ENCODE data around the gene ARID4B.
"Not testable (repeated sequence)": the region's sequence is repeated elsewhere in the genome, so short reads cannot be mapped to it uniquely, and the experiment has no call there.

Gene ARID4B

GRCh38 chr1:235309206-235309605 lies 18.8 kb downstream of the ARID4B start:
- H3K9me3 ChIP-seq (ENCODE audit: insufficient read depth, low read depth, low read length); H3K9ac ChIP-seq (ENCODE audit: low read depth, low read length); H3K4me1 ChIP-seq (ENCODE audit: insufficient read depth, low read length); H3K4me3 ChIP-seq (ENCODE audit: low read length); H3K27me3 ChIP-seq (ENCODE audit: insufficient read depth, low read length); H3K27ac ChIP-seq (ENCODE audit: low read depth, low read length): not testable (repeated sequence)
- WGBS: 98% methylated on average over 19 of the region's 32 CpGs
- peaks cover 20% of the 10 kb centered on the region for H3K36me3 ChIP-seq (ENCODE audit: insufficient read depth, low read length)

GRCh38 chr1:235307158-235308124 lies 20.5 kb downstream of the ARID4B start:
- Histone ChIP-seq H3K9ac (ENCODE audit: low read depth, low read length) (no peak overlapping the region), H3K36me3 (ENCODE audit: insufficient read depth, low read length) (peaks cover 22% of the 10 kb centered on the region), H3K27ac (ENCODE audit: low read depth, low read length) (no peak overlapping the region), H3K4me1 (ENCODE audit: insufficient read depth, low read length) (no peaks in the 10 kb centered on the region), H3K27me3 (ENCODE audit: insufficient read depth, low read length) (no peaks in the 10 kb centered on the region), H3K9me3 (ENCODE audit: insufficient read depth, low read depth, low read length) (no peaks in the 10 kb centered on the region), H3K4me3 (ENCODE audit: low read length) (no peak overlapping the region)
- WGBS: 95% methylated on average over 7 of the region's 7 CpGs

- Histone ChIP-seq H3K36me3 (ENCODE audit: insufficient read depth, low read length) (peaks cover 6% of the 10 kb centered on the region; the same call in 1 of the 2 replicates), H3K4me3 (ENCODE audit: low read length) (no peak overlapping the region), H3K9ac (ENCODE audit: low read depth, low read length) (no peak overlapping the region), H3K27ac (ENCODE audit: low read depth, low read length) (no peak overlapping the region), H3K27me3 (ENCODE audit: insufficient read depth, low read length) (no peaks in the 10 kb centered on the region), H3K4me1 (ENCODE audit: insufficient read depth, low read length) (no peaks in the 10 kb centered on the region), H3K9me3 (ENCODE audit: insufficient read depth, low read depth, low read length) (no peaks in the 10 kb centered on the region)
- WGBS: 86% methylated on average over 5 of the region's 6 CpGs
These were observed 23.2 kb downstream of the ARID4B start for GRCh38 chr1:235304549-235305451.

GRCh38 chr1:235302143-235302542 lies 25.8 kb downstream of the ARID4B start:
- no peaks in the 10 kb centered on the region for H3K27me3 ChIP-seq (ENCODE audit: insufficient read depth, low read length)
- H3K9ac ChIP-seq (ENCODE audit: low read depth, low read length): no peak overlapping the region
- peaks cover 4% of the 10 kb centered on the region for H3K9me3 ChIP-seq (ENCODE audit: insufficient read depth, low read depth, low read length)
- WGBS: no CpG with 5 or more reads among the region's 1 CpG
- no peak overlapping the region for H3K4me3 ChIP-seq (ENCODE audit: low read length)
- peaks cover 8% of the 10 kb centered on the region; the same call in 1 of the 2 replicates for H3K36me3 ChIP-seq (ENCODE audit: insufficient read depth, low read length)
- H3K27ac ChIP-seq (ENCODE audit: low read depth, low read length): no peak overlapping the region
- no peaks in the 10 kb centered on the region for H3K4me1 ChIP-seq (ENCODE audit: insufficient read depth, low read length)

- Histone ChIP-seq H3K9me3 (ENCODE audit: insufficient read depth, low read depth, low read length) (peaks cover 7% of the 10 kb centered on the region), H3K4me3 (ENCODE audit: low read length) (no peak overlapping the region), H3K27me3 (ENCODE audit: insufficient read depth, low read length) (no peaks in the 10 kb centered on the region), H3K36me3 (ENCODE audit: insufficient read depth, low read length) (peaks cover 6% of the 10 kb centered on the region; the same call in 1 of the 2 replicates), H3K9ac (ENCODE audit: low read depth, low read length) (no peak overlapping the region), H3K4me1 (ENCODE audit: insufficient read depth, low read length) (peaks cover 5% of the 10 kb centered on the region; the same call in 1 of the 2 replicates), H3K27ac (ENCODE audit: low read depth, low read length) (no peak overlapping the region)
- WGBS: 93% methylated on average over 8 of the region's 10 CpGs
These were observed 28.7 kb downstream of the ARID4B start for GRCh38 chr1:235299169-235299858.

- Histone ChIP-seq H3K4me1 (ENCODE audit: insufficient read depth, low read length) (peaks cover 5% of the 10 kb centered on the region), H3K4me3 (ENCODE audit: low read length) (no peak overlapping the region), H3K9me3 (ENCODE audit: insufficient read depth, low read depth, low read length) (peaks cover 7% of the 10 kb centered on the region), H3K36me3 (ENCODE audit: insufficient read depth, low read length) (peaks cover 5% of the 10 kb centered on the region; the same call in 1 of the 2 replicates), H3K9ac (ENCODE audit: low read depth, low read length) (no peak overlapping the region), H3K27me3 (ENCODE audit: insufficient read depth, low read length) (no peaks in the 10 kb centered on the region), H3K27ac (ENCODE audit: low read depth, low read length) (no peak overlapping the region)
- WGBS: 90% methylated on average over 2 of the region's 2 CpGs
These were observed 29.2 kb downstream of the ARID4B start for GRCh38 chr1:235298758-235299157.

GRCh38 chr1:235297579-235297978 lies 30.4 kb downstream of the ARID4B start:
- peaks cover 4% of the 10 kb centered on the region; the same call in 1 of the 2 replicates for H3K36me3 ChIP-seq (ENCODE audit: insufficient read depth, low read length)
- no peak overlapping the region for H3K9ac ChIP-seq (ENCODE audit: low read depth, low read length)
- 96% methylated on average over 3 of the region's 3 CpGs for WGBS
- H3K27me3 ChIP-seq (ENCODE audit: insufficient read depth, low read length): no peaks in the 10 kb centered on the region
- H3K9me3 ChIP-seq (ENCODE audit: insufficient read depth, low read depth, low read length): peaks cover 7% of the 10 kb centered on the region
- H3K4me3 ChIP-seq (ENCODE audit: low read length): no peak overlapping the region
- peaks cover 11% of the 10 kb centered on the region for H3K4me1 ChIP-seq (ENCODE audit: insufficient read depth, low read length)
- no peak overlapping the region for H3K27ac ChIP-seq (ENCODE audit: low read depth, low read length)

GRCh38 chr1:235296729-235297128 lies 31.2 kb downstream of the ARID4B start:
- Histone ChIP-seq H3K4me3 (ENCODE audit: low read length) (no peak overlapping the region), H3K36me3 (ENCODE audit: insufficient read depth, low read length) (peaks cover 4% of the 10 kb centered on the region; the same call in 1 of the 2 replicates), H3K9me3 (ENCODE audit: insufficient read depth, low read depth, low read length) (peaks cover 7% of the 10 kb centered on the region), H3K27me3 (ENCODE audit: insufficient read depth, low read length) (no peaks in the 10 kb centered on the region), H3K4me1 (ENCODE audit: insufficient read depth, low read length) (peaks cover 11% of the 10 kb centered on the region), H3K9ac (ENCODE audit: low read depth, low read length) (no peak overlapping the region), H3K27ac (ENCODE audit: low read depth, low read length) (no peak overlapping the region)
- 97% methylated on average over 1 of the region's 1 CpG for WGBS

GRCh38 chr1:235295902-235296350 lies 32.1 kb downstream of the ARID4B start:
- WGBS: 91% methylated on average over 5 of the region's 5 CpGs
- no peak overlapping the region for H3K27ac ChIP-seq (ENCODE audit: low read depth, low read length)

GRCh38 chr1:235293322-235293942 lies 34.5 kb downstream of the ARID4B start:
- no peak overlapping the region for H3K4me3 ChIP-seq (ENCODE audit: low read length)
- H3K36me3 ChIP-seq (ENCODE audit: insufficient read depth, low read length): peaks cover 4% of the 10 kb centered on the region; the same call in 1 of the 2 replicates
- peaks cover 7% of the 10 kb centered on the region for H3K9me3 ChIP-seq (ENCODE audit: insufficient read depth, low read depth, low read length)
- no peak overlapping the region for H3K27ac ChIP-seq (ENCODE audit: low read depth, low read length)
- no peak overlapping the region for H3K9ac ChIP-seq (ENCODE audit: low read depth, low read length)
- H3K4me1 ChIP-seq (ENCODE audit: insufficient read depth, low read length): peaks cover 13% of the 10 kb centered on the region
- H3K27me3 ChIP-seq (ENCODE audit: insufficient read depth, low read length): no peaks in the 10 kb centered on the region

More at GRCh38 chr1:235295902-235296350, 32.1 kb downstream of the ARID4B start:
- no peak overlapping the region for H3K4me3 ChIP-seq (ENCODE audit: low read length)
- peaks cover 11% of the 10 kb centered on the region for H3K4me1 ChIP-seq (ENCODE audit: insufficient read depth, low read length)
- H3K36me3 ChIP-seq (ENCODE audit: insufficient read depth, low read length): peaks cover 4% of the 10 kb centered on the region; the same call in 1 of the 2 replicates
- H3K27me3 ChIP-seq (ENCODE audit: insufficient read depth, low read length): no peaks in the 10 kb centered on the region
- H3K9me3 ChIP-seq (ENCODE audit: insufficient read depth, low read depth, low read length): peaks cover 7% of the 10 kb centered on the region
- no peak overlapping the region for H3K9ac ChIP-seq (ENCODE audit: low read depth, low read length)
